ENCODE data around the gene OLFML3.

DNA sequence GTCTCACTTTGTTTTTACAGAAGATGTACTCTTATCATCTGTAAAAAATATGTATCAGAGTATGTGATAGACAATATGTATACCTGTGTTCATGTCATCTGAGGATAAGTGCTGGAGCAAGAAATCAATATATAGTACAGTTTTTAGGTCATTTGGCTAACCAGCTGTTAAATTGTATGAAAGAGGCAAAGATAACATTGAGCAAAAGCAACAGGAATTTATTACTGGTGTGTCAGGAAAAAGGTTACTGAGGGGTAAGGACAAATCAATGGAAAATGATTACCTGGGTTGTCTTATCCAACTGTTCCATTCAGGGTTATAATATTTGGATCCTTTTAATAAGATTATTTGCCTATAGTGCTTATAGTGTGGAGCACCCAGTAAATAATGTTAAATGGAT lies 45.3 kb upstream of the OLFML3 start:
- TF ChIP-seq, protein P1, sequence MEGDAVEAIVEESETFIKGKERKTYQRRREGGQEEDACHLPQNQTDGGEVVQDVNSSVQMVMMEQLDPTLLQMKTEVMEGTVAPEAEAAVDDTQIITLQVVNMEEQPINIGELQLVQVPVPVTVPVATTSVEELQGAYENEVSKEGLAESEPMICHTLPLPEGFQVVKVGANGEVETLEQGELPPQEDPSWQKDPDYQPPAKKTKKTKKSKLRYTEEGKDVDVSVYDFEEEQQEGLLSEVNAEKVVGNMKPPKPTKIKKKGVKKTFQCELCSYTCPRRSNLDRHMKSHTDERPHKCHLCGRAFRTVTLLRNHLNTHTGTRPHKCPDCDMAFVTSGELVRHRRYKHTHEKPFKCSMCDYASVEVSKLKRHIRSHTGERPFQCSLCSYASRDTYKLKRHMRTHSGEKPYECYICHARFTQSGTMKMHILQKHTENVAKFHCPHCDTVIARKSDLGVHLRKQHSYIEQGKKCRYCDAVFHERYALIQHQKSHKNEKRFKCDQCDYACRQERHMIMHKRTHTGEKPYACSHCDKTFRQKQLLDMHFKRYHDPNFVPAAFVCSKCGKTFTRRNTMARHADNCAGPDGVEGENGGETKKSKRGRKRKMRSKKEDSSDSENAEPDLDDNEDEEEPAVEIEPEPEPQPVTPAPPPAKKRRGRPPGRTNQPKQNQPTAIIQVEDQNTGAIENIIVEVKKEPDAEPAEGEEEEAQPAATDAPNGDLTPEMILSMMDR (conservative IDR thresholded peaks at IDR 0.05), result no peak
- no peak for TF ChIP-seq EZH2 (IDR thresholded peaks at IDR 0.05; ENCODE audit: low read depth)
